ENCODE results near the gene LDLRAD1.
A peak's percentile ranks its signal among the peaks of the same experiment; 100 is the strongest.
"Not testable (repeated sequence)": the region's sequence is repeated elsewhere in the genome, so short reads cannot be mapped to it uniquely, and the experiment has no call there.

Gene LDLRAD1

DNA sequence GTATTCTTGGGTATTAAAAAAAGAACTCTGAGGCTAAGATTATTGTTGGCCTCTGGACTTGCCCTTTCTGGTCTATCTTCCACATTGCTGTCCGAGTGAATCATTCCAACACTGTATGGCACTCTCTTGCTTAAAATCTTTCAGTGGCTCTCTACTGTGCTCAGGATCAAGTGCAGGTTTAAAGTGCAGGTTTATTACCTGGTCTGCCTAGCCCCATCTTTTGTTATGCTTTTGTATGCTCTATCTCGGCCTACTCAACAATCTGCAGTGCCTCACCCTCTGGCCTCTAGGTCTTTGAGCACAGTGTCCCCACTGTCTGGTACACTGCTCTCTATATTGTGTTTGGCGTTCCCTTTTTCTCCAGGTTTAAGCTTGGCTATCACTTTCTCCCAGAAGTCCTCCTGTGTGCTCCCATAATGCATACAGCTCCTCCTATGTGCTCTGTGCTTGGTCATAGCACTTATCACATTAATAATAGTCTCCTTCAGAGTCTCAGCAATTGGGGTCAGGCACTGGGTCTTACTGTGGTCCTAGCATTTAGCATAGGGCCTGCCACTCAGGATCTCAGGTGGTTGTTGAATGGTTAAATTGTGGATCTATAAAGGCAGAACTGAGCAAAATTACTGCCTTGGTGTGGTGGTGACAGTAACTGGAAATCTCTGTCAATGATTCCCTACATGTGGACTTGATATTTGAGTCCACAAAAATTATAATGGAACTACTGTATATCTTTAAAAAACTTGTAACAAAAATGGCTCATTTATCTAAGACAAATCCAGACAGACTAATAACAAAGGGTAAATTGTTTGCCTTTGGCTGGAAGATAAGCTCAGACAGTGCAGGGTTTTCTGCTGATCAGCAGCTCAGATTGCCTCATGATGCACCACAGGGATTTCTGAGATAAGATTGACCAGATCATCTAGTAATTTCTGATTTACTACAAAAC, 10.6 kb upstream of the LDLRAD1 start:
- Mint-ChIP-seq H3K36me3 (no peaks in the 10 kb centered on the region), H3K4me3 (no peak overlapping the region), H3K27me3 (no peaks in the 10 kb centered on the region), H3K9me3 (ENCODE audit: low read depth) (no peaks in the 10 kb centered on the region), H3K27ac (peak overlapping the region; percentile 16), H3K4me1 (ENCODE audit: low read depth) (no peaks in the 10 kb centered on the region)

DNA sequence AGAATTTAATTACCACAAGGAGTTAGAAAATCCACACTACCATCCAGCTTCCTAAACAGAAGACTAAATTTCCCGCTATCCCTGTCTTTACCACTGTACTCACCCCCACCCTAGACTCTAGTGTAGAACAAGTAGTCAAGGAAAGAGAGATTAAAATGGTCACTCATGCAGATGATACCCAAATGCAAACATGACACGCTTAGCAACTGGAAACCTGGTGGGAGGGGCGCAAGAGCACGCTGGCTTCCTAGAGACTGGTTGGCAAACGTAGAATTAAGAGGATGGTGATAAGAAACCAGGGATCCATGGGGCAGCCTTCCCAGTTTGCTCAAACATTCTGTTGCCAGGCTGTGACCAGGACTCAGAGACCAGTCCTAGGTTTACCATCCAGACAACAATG, 9.9 kb upstream of the LDLRAD1 start:
- H3K36me3 Mint-ChIP-seq = no peaks in the 10 kb centered on the region
- no peaks in the 10 kb centered on the region for H3K4me1 Mint-ChIP-seq (ENCODE audit: low read depth)
- H3K9me3 Mint-ChIP-seq (ENCODE audit: low read depth) = no peaks in the 10 kb centered on the region
- peak overlapping the region; percentile 35 for H3K27ac Mint-ChIP-seq
- no peaks in the 10 kb centered on the region for H3K27me3 Mint-ChIP-seq
- no peak overlapping the region for H3K4me3 Mint-ChIP-seq

DNA sequence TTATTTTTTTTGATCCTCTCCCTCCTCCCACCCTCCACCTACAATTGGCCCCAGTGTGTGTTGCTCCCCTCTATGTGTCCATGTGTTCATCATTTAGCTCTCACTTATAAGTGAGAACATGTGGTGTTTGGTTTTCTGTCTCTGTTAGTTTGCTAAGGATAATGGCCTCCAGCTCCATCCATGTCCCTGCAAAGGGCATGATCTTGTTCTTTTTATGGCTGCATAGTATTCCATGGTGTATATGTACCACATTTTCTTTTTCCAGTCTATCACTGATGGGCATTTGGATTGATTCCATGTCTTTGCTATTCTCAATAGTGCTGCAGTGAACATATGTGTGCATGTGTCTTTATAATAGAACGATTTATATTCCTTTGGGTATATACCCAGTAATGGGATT, 6.8 kb upstream of the LDLRAD1 start:
- not testable (repeated sequence) for H3K9me3 Mint-ChIP-seq (ENCODE audit: low read depth); H3K36me3 Mint-ChIP-seq; H3K27me3 Mint-ChIP-seq; H3K4me1 Mint-ChIP-seq (ENCODE audit: low read depth); H3K27ac Mint-ChIP-seq; H3K4me3 Mint-ChIP-seq

DNA sequence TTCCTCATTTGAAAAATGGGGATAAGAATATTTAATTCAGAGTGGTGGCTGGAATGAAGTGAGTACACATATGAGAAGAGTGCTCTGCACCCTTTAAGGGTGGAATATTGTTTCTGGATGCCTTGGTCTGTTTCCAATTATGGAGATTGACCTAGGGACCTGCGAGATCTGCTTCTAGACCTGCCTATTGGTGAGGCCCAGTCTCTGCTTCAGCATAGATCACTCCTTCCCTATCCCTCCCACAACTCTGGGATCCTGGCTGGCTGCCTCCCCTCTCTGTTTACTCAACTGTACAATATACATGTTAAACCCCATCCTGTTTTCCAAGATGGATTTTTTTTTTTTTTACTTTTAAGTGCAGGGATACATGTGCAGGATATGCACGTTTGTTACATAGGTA, 6.4 kb upstream of the LDLRAD1 start:
- Mint-ChIP-seq H3K4me1 (ENCODE audit: low read depth) (no peaks in the 10 kb centered on the region), H3K36me3 (no peaks in the 10 kb centered on the region), H3K9me3 (ENCODE audit: low read depth) (no peaks in the 10 kb centered on the region), H3K4me3 (no peak overlapping the region), H3K27me3 (no peaks in the 10 kb centered on the region), H3K27ac (no peak overlapping the region)

DNA sequence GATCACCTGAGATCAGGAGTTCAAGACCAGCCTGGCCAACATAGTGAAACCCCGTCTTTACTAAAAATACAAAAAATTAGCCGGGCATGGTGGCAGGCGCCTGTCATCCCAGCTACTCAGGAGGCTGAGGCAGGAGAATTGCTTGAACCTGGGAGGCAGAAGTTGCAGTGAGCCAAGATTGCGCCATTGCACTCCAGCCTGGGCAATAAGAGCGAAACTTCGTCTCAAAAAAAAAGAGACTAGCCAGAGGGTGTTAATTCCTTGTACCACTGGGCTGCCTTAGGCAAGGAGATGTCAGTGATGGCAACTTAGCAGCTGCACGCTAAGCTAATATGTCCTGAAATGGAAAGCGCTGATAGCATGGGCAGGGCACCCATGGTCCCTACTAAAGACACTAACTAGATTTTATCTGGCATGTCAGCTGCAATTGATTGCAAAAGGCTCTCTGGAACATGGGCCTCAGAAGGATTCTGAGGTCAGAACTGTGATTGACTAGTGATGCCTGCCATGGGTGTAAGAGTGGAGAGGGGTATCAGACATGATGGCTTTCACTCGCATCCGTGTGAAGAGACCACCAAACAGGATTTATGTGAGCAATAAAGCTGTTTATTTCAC, 1.7 kb upstream of the LDLRAD1 start:
- not testable (repeated sequence) for H3K27ac Mint-ChIP-seq; H3K27me3 Mint-ChIP-seq; H3K36me3 Mint-ChIP-seq; H3K4me1 Mint-ChIP-seq (ENCODE audit: low read depth); H3K4me3 Mint-ChIP-seq; H3K9me3 Mint-ChIP-seq (ENCODE audit: low read depth)

DNA sequence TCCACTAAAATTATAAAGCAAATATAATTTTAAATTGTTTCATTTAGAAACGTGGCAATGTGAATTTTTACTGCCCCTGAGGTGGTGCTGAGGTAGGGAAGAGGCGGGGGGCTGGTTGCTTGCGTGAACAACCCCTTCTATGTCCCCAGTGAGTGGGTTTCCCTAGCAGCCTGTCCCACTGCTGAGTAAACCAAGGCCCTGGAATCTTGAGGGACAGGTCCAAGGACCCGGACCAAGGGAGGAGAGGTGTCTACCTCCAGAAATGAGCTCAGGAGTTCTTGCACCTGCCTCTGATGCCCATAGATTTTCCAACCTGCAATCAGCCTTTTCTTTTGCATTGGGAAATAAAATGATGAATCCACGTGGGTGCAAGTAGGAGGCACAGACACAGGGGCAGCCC, 649 bp upstream of the LDLRAD1 start:
- Mint-ChIP-seq H3K27me3 (peaks cover under 1% of the 10 kb centered on the region), H3K4me1 (ENCODE audit: low read depth) (no peaks in the 10 kb centered on the region), H3K27ac (no peak overlapping the region), H3K9me3 (ENCODE audit: low read depth) (no peaks in the 10 kb centered on the region), H3K36me3 (no peaks in the 10 kb centered on the region), H3K4me3 (no peak overlapping the region)

DNA sequence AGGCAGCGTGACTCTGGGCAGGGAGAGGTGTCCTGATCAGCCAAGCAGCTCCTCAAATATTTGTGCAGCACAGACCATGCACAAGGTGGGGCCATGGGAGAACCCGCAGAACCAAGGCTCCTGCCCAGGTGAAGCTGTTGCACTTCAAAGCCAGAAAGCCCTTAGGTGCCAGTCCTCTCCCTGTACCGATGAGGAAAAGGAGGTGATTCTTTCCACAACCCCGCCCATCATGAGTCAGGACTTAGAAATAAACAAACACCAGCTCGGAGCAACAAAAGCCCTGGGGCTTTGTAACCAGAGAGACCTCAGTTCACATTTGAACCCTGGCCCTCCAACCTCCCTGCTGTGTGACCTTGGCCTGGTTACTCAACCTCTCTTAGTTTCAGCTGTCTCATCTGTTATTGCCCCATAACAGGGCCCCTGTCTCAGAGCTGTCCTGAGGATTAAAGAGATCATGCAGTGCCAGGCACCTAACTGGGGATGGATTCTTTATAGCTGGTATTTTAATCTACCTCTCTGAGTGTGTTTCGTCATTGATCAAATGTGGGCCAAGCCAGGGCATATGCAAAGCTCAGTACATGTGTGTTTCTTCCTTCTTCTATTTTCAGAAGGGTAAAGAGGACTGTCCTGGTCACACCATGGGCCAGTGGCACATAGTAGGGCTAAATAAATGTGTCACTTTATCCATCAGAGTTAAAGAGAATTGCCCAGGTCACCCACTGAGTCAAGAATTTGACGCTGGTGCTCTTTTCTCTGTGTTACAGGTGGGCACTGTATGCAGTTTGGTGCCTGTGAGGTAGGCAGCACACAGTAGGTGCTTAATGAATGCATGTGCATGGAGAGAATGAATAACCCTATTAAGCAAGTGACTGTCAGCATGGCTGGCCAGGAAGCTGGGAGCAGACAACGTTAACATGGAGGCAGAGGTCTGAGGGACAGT, 1.4 kb downstream of the LDLRAD1 start:
- Mint-ChIP-seq H3K4me1 (ENCODE audit: low read depth) (no peaks in the 10 kb centered on the region), H3K9me3 (ENCODE audit: low read depth) (no peaks in the 10 kb centered on the region), H3K4me3 (no peak overlapping the region), H3K36me3 (no peaks in the 10 kb centered on the region), H3K27ac (no peak overlapping the region), H3K27me3 (peaks cover 5% of the 10 kb centered on the region)

DNA sequence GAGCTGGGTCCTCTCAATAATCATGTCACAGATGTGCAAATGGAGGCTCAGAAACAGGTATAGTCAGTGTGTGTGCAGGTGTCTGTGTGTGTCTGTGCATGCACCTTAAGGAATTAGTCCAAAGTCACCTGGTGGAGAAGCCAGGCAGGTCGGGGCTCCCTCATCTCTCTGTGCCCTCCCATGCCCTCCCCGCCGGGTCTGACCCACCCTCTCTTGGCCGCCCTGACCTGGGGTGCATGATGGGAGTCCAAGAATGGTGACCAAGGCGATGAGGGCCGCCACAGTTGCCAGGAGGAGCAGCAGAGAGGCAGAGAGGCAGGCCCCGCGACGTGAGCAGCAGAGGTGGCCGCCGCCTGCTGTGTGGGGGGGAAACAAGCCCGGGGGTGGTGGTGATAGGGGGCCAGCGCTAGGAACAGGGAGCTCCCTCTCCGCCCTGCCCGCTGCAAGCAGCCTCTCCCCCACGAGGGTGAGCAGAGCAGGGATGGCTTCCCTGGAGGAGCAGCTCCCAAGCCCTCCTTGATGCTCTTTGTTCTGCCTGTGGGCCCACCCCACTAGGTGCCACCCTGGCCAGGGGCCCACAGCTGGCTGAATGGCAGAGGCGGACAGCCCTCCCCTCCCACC, 3.9 kb downstream of the LDLRAD1 start:
- H3K9me3 Mint-ChIP-seq (ENCODE audit: low read depth) = no peaks in the 10 kb centered on the region
- H3K4me3 Mint-ChIP-seq = no peak overlapping the region
- peaks cover 7% of the 10 kb centered on the region for H3K27me3 Mint-ChIP-seq
- H3K36me3 Mint-ChIP-seq = no peaks in the 10 kb centered on the region
- no peak overlapping the region for H3K27ac Mint-ChIP-seq
- no peaks in the 10 kb centered on the region for H3K4me1 Mint-ChIP-seq (ENCODE audit: low read depth)

DNA sequence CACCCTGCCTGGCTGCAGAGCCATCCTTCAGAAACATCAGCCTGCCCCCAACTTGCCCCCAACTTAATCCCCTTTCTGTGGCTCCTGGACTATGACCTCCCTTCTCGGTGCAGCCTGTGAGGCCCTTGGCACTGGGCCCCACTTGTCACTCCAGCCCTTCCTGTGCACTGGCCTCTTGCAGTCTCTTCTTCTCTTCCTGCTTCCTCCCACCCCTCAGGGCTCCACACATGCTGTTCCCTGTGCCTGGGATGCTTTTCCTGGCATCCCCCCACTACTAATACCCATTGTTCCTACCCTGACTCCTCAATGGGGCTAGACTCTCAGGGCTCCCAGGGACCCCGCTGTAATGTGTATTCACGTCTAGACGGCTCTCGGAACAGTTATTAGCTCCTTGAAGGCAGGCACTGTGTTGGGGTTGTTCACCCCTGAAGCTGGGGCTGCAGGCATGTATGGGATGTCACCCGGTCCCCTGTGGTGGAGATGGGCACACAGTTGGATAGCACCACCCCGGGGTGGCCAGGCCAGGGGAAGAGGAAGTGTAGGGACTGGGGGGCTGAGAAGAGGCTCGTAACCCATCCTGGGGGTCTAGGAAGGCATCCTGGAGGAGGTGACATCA, 4.5 kb downstream of the LDLRAD1 start:
- Mint-ChIP-seq H3K27me3 (peaks cover 7% of the 10 kb centered on the region), H3K27ac (no peak overlapping the region), H3K9me3 (ENCODE audit: low read depth) (no peaks in the 10 kb centered on the region), H3K36me3 (no peaks in the 10 kb centered on the region), H3K4me3 (no peak overlapping the region), H3K4me1 (ENCODE audit: low read depth) (no peaks in the 10 kb centered on the region)

DNA sequence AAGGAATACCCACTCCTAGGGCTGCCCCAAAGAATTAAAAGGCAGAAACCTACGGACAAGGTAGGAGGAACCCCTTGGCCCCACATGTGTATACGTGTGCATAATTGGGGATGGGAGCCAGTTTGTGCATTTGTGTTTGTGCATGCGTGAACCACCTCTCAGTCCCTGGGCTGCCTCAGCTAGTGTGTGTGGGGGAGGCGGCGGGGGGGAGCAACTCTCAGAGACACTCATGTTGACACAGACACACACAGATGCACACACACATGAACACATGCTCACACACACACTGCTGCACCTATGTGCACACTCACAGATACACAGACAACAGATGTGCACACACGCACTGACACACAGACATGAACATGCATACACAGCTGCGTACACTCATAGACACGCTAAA, 5.1 kb downstream of the LDLRAD1 start:
- Mint-ChIP-seq H3K9me3 (ENCODE audit: low read depth) (no peaks in the 10 kb centered on the region), H3K27me3 (peaks cover 7% of the 10 kb centered on the region), H3K4me3 (no peak overlapping the region), H3K4me1 (ENCODE audit: low read depth) (no peaks in the 10 kb centered on the region), H3K36me3 (no peaks in the 10 kb centered on the region), H3K27ac (no peak overlapping the region)

DNA sequence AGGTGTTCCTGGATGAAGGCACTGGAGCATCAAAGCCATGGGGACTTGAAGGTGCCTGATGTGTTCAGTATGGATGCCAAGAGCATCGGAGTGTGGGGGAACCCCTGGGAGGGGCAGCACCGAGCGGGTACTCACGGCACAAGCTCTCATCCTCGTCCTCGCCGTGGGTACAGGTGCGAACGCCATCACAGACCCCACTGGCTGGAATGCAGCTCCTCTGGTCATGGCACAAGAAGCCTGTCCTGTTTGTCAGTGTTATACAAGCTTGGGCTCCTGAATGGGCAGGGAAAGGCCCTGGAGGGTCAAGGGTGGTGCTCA, 6.0 kb downstream of the LDLRAD1 start:
- Mint-ChIP-seq H3K36me3 (no peaks in the 10 kb centered on the region), H3K27ac (no peak overlapping the region), H3K27me3 (peaks cover 7% of the 10 kb centered on the region)

DNA sequence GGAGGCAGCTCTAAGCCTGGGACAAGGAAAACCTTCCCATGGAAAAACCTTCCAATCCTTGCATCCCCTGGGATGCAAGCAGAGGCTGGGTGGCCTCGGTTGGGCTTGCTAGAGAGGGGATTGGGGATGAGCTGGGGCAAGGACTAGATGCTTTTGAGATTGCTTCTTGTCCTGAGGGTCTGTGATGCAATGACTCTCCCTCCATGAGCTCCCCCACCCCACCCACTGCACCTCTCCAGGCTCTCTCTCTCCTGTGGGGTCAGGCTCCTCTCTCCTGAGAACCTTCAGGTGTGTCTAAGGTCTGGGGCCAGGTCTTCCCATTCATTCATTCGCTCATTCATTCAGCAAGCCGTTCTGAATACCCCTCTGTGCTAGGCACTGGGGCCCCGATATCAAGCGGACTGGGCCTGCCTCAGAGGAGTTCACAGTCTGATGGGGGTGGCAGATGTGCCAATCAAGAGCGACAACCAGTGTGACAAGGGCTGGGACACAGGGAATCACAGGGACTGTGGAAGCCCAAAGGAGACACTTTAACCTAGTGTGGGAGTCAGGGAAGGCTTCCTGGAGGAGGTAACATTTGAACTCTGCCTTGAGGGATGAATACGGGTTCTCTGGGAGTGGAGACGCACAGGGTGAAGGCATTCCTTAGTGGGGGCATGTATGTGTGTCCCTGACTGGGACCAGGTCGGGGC, 6.5 kb downstream of the LDLRAD1 start:
- peaks cover 7% of the 10 kb centered on the region for H3K27me3 Mint-ChIP-seq
- H3K4me3 Mint-ChIP-seq = no peak overlapping the region
- no peaks in the 10 kb centered on the region for H3K36me3 Mint-ChIP-seq

More for the DNA sequence above, 6.0 kb downstream of the LDLRAD1 start:
- Mint-ChIP-seq H3K4me3 (no peak overlapping the region), H3K4me1 (ENCODE audit: low read depth) (no peaks in the 10 kb centered on the region), H3K9me3 (ENCODE audit: low read depth) (no peaks in the 10 kb centered on the region)

DNA sequence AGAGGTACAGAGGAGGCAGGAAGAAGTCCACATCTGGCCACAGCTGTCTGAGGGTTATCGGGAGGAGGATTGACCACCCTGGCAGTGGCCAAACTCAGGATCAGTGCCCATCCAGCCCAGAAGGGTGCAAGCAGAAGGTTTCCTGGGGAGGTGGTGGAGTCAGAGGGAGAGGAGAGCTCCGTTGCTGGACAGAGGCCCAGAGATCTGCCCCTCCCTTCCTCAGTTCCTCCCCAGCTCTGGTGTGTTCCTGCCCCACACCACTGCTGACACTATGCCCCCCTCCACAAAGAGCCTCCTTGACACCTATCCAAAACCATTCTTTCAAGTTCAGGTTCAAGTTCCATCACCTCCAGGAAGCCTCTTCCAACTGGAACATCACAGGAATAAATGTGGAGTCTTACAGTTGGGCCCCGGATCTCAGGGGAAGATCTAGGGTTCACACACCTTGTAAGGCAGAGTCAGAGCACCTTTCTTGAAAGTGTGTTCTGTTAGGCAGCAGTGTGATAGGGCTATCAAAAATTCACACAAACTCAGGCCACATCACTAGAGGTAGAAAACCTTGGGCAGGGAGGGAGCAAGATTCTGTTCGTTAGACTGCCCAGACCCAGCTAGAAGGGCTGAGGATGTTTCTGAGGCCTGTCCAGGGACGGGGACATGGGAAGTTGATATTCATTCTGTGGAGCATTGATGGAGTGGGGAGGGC, 7.4 kb downstream of the LDLRAD1 start:
- H3K4me3 Mint-ChIP-seq = no peak overlapping the region
- no peaks in the 10 kb centered on the region for H3K4me1 Mint-ChIP-seq (ENCODE audit: low read depth)
- H3K27me3 Mint-ChIP-seq = peaks cover 7% of the 10 kb centered on the region
- no peak overlapping the region for H3K27ac Mint-ChIP-seq
- no peaks in the 10 kb centered on the region for H3K9me3 Mint-ChIP-seq (ENCODE audit: low read depth)
- H3K36me3 Mint-ChIP-seq = no peaks in the 10 kb centered on the region

More for the DNA sequence above, 6.5 kb downstream of the LDLRAD1 start:
- Mint-ChIP-seq H3K4me1 (ENCODE audit: low read depth) (no peaks in the 10 kb centered on the region), H3K27ac (no peak overlapping the region), H3K9me3 (ENCODE audit: low read depth) (no peaks in the 10 kb centered on the region)
